Measurements from ENCODE around the gene ZSWIM4. TPM values are rescaled to one million over a fixed set of nuclear protein-coding genes. Genes with fewer than 3 reads are reported as not detected.

The ZSWIM4 gene
- polyA plus RNA-seq, 1 of the 3 experiments (the other 2 are of a cell fraction) = 4.7 TPM

GRCh38 chr19:13817018-13817614 lies 21.9 kb downstream of the ZSWIM4 start:
- 86% methylated on average over 7 of the region's 11 CpGs for WGBS (ENCODE audit: low lambda C conversion rate)
- peaks cover 22% of the 10 kb centered on the region for H3F3A ChIP-seq (replicated peaks; ENCODE audit: insufficient read depth)
- H3K9me2 ChIP-seq = no peaks in the 10 kb centered on the region
- H3K4me2 ChIP-seq = no peak overlapping the region
- H3K79me2 ChIP-seq (ENCODE audit: insufficient read depth) = no peaks in the 10 kb centered on the region
- peaks cover 20 to 31% of the 10 kb centered on the region in 2 experiments for H3K36me3 ChIP-seq (replicated peaks in 1 of 2; ENCODE audit: control insufficient read depth in 1 of 2, insufficient read depth in 2 of 2, low read length in 1 of 2)
- H2AFZ ChIP-seq (ENCODE audit: low read depth) = no peak overlapping the region
- H3K9me3 ChIP-seq = no peaks in the 10 kb centered on the region
- no peaks in the 10 kb centered on the region for H3K27me3 ChIP-seq (ENCODE audit: insufficient read depth)
- H3K4me3 ChIP-seq (ENCODE audit: low read depth in 2 of 2, low read length in 1 of 2) = no peak overlapping the region
- TF ChIP-seq PBX3 (IDR thresholded peaks at IDR 0.05) (no peak), ZBTB33 (IDR thresholded peaks at IDR 0.05; ENCODE audit: borderline replicate concordance, low read depth) (no peak), POLR2AphosphoS5 (IDR thresholded peaks at IDR 0.05; ENCODE audit: low read depth, low read length) (no peak), FOXJ3 (CRISPR knock-in tag; IDR thresholded peaks at IDR 0.05) (no peak), EP300 (IDR thresholded peaks at IDR 0.05; ENCODE audit: borderline replicate concordance in 1 of 2, low read depth in 1 of 2, low read length in 1 of 2) (no peak), FOXM1 (IDR thresholded peaks at IDR 0.05; ENCODE audit: low read depth) (no peak), ELF1 (IDR thresholded peaks at IDR 0.05) (no peak), MXI1 (IDR thresholded peaks at IDR 0.05; ENCODE audit: low read depth, low read length) (no peak), IRF3 (IDR thresholded peaks at IDR 0.05; ENCODE audit: low read depth, low read length) (no peak), NFIC (IDR thresholded peaks at IDR 0.05; ENCODE audit: borderline replicate concordance) (no peak), NRF1 (IDR thresholded peaks at IDR 0.05; ENCODE audit: low read depth, low read length) (no peak), GATA2 (CRISPR knock-in tag; IDR thresholded peaks at IDR 0.05) (no peak), TEAD4 (IDR thresholded peaks at IDR 0.05; ENCODE audit: borderline replicate concordance, insufficient read depth) (no peak)
- H3K9ac ChIP-seq = no peak overlapping the region
- POLR2A ChIA-PET = no interaction called here
- H4K20me1 ChIP-seq (ENCODE audit: insufficient read depth) = no peaks in the 10 kb centered on the region; the same call in 1 of the 2 replicates
- H3K4me1 ChIP-seq (ENCODE audit: control insufficient read depth in 1 of 2, insufficient read depth in 2 of 2, low read depth in 1 of 2, low read length in 1 of 2) = no peaks in the 10 kb centered on the region; a peak in 1 of 4 replicates
- CTCF ChIA-PET = interaction anchor here (1.6 to 1.7 kb wide), 2 partner anchors 12 to 45 kb away, joined by 4 to 5 read pairs; no protein-coding TSS in a partner anchor
- DNase-seq = no peak
- H3K27ac ChIP-seq (ENCODE audit: low read depth in 2 of 2, low read length in 1 of 2) = no peak overlapping the region

Measured in SK-N-SH (cell line).